Dermis microvascular lymphatic vessel endothelial cell (primary cell): Measurements from ENCODE around the gene ABCD3. TPM values are rescaled to one million over a fixed set of nuclear protein-coding genes. Genes with fewer than 3 reads are reported as not detected.
A peak's percentile ranks its signal among the peaks of the same experiment; 100 is the strongest.
"Not testable (repeated sequence)": the region's sequence is repeated elsewhere in the genome, so short reads cannot be mapped to it uniquely, and the experiment has no call there.

Experiments used
- DNase-seq, 2 donors: peaks; one replicate each; pipeline versions ENCODE4 v3.0.0 to v3.0.0-alpha.2; 2010; ENCODE audit warnings: low read depth in 2 of 2
- total RNA-seq: library from RNA; depleted of rRNA; stranded (reverse); fragments of >200 nt; gene quantifications from 2 replicates; pipeline ENCODE4 v1.2.1, GENCODE V29; 2014

The ABCD3 gene
- total RNA-seq, 1 donor from 2014 or later, result 32.2 TPM

DNA sequence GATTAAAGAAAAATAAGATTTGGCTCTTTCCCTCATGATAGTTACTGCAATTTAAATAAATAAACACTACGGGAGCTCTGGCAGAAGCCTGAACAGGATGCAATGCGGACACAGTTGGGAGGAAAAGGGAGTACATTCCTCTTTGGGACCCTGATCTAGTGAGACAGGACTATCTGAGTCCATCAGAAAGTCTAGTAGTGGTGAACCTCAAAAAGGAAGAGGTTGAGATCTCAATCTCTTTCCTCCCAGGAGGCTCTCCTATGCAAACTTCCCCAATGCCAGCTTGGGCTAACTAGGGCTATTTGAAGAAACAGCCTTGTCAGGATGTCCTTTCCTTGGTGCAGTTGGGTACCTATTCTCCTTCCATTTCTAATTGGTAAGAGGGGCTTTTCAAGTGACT, 4.9 kb upstream of the ABCD3 start:
- DNase-seq, result no peak

DNA sequence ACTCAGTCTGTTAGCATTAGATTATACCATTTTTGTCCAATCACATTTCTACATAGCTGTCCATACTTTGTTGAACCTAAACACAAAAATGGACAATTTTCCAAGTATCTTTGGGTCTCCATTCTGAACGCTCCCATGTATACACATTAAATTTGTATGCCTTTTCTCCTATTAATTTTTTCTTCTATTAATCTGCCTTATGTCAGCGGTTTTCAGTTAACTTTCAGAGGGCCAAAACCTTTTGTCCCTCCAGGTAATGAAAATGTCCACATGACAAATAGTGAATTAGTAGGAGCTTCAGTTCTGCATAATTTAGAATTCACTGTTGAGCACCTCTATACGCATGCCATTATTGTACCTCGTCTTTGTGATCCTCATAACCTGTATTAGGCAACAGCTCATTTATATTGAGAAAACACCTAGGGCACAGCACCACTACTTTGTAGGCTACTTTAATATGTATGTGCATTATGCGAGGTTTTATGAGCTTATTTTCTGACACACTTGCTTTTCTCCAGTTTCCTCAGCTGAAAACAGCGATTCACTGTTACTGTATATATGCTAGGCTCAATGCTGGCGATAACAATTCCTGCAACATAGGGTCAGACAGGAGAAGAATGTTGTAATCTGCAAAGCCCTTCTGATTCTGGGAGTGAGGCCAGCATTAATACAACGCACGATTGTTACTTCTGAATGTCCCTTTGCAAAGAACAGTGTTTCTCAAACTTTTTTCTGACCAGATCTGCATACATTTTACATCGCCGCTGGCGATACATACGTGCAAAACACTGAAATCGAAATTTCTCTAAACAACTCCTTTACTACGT, 1.1 kb upstream of the ABCD3 start:
- peak; percentile 36 to 69 for DNase-seq

DNA sequence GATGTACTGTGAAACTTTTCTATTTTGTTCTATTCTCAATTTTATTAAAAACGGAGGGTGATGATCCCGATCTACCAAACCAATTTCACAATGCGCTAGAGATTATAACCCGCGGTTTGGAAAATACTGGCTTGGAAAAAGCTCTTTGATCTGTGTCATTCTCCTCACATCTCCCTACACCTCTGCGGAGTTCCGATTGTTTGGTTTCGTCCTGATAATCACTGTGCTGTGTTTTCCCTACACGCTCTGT, 536 bp upstream of the ABCD3 start:
- no peak for DNase-seq

DNA sequence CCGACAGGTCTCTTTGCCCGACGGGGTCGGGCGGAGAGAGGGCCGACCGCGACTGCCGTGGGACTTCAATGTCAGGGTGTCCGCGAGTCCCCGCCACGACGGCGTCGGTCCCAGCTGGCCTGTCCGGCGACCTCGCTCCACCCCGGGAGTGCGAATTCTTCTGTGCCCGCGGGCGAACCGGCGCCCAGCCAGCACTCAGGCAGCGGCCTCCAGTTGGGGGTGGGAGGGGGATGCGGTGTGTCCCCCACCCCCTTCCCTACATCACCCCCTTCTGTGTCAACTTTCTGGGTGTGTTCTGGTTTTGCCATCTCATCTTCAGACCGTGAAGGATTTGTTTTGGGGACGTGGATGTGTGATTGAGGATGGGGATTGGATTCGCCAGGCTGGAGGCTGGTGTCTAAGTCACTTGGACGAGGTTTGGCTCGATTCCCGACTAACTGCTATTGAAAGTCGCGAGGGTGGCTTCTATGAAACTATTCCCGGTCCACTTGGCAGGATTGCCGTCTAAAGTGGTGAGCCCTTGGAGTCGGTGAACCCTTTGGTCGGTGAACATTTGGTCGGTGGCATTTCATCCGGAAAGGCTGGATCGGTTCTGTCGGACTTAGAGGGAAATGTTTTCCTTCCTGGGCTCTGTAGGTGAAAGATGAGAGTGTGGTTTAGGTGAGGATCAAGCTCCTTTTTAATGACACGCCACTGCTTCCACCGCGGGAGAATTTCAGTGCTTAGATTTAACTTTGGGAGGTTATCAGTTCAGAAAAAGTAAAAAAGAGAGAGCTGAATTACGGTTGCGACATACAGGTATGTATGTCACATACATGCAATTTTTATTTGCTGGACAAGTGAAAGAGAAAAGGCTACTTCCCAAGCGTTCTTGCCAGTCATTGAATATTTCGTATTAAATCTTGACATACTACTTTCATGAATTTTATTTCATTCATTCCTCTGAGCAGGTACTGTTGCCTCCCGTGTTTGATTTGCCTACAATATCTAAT, 771 bp downstream of the ABCD3 start:
- DNase-seq, result peak; percentile 16 to 53

DNA sequence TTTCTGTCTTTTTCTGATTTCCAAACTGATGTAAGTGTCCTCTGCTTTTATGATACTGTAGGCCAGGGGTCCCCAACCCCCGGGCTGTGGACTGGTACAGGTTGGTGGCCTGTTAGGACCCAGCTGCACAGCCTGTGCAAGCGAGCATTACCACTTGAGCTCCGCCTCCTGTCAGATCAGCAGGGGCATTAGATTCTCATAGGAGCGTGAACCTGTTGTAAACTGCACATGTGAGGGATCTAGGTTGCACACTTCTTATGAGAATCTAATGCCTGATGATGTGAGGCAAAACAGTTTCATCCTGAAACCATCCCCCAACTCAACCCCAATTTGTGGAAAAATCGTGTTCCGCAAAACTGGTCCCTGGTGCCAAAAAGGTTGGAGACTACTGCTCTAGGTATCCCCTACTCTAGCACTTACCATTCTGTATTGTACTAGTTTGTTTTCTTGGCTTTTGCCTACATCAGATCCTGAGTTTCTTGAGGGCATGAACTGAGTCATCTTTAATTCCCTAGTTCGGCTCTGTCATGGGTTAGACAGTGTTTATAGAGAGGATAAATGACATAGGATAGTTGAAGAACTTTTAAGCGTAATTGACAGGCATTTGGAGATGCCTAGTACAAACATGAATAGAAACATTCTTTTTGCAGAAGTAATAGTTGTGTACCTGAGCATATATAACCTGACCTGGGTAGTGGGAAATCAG, 4.1 kb downstream of the ABCD3 start:
- no peak for DNase-seq

DNA sequence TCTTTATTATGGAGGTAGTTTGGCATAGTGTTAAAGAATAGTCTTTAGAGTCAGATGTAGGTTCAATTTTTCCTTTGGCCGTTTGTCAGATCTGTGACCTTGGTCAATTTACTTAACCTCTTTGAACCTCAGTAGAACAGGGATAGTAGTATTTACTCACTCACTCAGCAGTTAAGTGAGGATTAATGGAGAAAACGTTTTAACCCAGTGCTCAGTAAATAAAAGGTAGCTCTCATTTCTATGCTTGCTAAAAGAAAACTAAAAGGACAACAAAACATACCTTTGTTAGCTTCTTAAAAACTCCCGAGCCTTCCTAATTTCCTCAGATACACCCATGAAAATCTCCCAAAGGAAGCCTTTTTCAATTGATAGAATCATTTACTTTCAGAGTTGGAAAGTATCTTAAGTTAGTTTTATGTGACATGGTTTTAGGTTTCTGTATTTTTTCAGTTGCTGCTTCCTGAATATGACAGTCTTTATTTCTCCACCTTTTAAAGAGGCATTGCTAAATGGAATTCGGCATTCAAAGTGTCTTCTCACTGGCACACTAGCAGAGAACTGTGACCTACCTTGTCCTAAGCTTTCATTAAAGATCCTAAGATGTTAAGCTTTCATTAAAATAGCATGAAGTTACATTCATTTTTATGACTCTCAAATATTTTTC, 7.8 kb downstream of the ABCD3 start:
- no peak for DNase-seq

DNA sequence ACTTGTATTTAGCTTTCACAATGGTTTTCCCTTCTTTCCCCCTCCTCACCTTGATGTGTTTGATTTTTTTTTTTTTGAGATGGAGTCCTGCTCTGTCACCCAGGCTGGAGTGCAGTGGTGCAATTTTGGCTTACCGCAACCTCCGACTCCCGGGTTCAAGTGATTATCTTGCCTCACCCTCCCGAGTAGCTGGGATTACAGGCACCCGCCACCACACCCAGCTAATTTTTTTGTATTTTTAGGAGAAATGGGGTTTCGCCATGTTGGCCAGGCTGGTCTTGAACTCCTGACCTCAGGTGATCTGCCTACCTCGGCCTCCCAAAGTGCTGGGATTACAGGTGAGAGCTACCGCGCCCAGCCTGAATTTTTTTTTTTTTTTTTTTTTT, 8.3 kb downstream of the ABCD3 start:
- not testable (repeated sequence) for DNase-seq

DNA sequence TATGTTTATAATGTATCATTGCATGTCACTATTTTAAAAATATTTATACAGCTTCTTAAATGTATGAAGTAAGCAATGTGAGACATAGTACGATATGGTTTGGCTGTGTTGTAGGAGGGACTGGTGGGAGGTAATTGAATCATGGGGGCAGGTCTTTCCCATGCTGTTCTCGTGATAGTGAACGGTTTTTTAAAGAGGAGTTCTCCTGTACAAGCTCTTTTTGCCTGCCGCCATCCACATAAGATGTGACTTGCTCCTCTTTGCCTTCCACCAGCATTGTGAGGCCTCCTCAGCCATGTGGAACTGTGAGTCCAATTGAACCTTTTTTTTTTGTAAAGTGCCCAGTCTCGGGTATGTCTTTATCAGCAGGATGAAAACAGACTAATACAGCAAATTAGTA, 10.3 kb downstream of the ABCD3 start:
- no peak for DNase-seq

DNA sequence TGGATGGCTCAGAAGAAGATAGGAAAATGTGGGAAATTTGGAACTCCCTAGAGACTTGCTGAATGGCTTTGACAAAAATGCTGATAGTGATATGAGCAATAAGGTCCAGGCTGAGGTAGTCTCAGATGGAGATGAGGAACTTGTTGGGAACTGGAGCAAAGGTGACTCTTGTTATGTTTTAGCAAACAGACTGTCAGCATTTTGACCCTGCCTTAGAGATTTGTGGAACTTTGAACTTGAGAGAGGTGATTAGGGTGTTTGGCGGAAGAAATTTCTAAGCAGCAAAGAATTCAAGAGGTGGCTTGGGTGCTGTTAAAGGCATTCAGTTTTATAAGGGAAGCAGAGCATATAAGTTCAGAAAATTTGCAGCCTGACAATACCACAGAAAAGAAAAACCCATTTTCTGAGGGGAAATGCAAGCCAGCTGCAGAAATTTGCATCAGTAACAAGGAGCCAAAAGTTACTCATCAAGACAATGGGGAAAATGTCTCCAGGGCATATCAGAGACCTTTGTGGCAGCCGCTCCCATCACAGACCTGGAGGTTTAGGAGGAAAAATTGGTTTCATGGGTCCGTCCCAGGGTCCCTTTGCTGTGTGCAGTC, 10.8 kb downstream of the ABCD3 start:
- DNase-seq, result not testable (repeated sequence)

DNA sequence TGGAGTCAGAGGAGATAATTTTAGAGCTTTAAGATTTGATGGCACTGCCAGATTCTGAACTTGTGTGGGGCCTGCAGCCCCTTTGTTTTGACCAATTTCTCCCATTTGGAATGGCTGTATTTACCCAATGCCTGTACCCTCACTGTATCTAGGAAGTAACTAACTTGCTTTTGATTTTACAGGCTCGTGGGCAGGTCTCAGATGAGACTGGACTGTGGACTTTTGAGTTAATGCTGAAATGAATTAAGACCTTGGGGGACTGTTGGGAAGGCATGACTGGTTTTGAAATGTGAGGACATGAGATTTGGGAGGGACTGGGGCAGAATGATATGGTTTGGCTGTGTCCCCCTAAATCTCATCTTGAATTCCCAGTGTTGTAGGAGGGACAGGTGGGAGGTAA, 11.9 kb downstream of the ABCD3 start:
- not testable (repeated sequence) for DNase-seq

DNA sequence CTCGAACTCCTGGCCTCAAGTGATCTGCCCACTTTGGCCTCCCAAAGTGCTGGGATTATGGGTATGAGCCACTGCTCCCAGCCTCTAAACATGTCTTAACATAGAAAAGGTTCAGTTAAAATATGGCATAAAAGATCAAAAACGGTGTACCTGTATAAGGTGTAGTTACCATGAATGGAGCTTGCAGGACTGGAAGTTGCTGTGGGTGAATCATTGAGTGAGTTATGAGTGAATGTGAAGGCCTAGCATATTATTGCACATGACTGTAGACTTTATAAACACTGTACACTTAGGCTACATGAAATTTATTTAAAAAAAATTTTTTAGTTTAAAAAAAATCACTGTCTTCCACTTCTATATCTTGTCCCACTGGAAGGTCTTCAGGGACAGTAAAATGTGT, 15.7 kb downstream of the ABCD3 start:
- DNase-seq, result no peak

DNA sequence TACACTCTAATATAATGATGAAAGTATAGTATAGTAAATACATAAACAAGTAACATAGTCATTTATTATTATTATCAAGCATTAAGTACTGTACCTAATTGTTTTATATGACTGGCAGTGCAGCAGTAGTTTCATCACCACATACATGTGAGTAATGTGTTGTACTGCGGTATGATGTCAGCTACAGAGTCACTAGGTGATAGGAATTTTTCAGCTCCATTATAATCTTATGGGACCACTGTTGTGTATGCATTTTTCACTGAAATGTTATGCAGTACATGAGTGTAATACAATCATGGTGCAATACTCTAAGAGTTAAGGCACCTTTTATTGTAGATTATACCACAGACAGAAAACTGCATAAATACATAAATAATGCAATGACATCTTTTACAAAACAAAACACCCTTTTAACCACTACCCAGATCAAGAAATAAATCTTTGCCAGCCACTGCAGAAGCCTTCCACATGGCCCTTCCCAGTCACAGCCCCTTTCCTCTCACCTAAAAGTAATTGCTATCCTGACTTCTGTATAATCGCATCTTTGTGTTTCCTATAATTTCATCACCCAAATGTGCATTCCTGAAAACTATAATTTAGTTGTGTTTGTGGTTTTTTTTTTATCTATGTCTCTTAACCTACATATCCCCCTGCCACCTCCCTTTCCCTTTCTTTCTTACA, 16.3 kb downstream of the ABCD3 start:
- DNase-seq, result no peak

DNA sequence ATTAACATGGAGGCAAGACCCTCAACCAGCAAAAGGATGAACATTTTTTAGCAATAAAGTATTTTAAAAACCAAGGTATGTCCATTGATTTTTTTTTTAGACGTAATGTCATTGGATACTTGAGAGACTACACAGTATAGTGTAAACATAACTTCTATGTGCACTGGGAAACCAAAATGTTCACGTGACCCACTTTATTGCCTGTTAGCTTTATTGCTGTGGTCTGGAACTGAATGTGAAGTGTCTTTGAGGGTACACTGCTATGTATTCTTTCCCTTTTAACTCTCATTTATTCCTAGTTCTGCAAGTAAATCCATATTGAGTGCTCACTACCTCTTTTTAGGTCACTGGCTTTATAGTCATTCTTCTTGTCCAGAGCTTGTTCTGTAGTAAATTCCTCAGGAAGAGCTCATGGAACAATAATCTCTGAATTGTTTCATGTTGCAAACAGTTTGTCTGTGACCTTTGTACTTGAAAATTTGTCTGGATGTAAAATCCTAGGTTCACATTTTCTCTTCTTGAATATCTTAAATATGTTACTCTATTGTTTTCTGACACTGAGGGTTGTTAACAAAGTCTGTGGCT, 20.6 kb downstream of the ABCD3 start:
- peak in 1 of 2 donors; percentile 6 for DNase-seq

DNA sequence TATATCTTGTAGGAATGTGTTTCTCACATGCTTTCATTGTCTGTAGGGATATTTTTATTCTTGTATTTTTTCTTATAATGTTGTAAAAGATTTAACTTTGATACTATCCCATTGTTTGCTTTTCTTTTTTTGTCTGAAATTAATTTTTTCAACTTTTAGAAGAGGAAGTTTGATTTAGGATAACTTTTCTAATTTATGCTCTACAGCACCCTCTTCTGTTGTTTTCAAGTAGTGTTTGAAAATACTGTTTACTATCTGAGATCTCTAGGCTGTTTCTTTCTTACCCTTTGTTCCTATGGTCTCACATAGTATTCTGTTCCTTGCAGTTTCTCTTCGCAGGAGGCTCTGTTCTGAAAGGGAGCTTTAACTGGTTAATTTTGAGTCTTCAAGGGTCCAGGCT, 21.9 kb downstream of the ABCD3 start:
- no peak for DNase-seq

DNA sequence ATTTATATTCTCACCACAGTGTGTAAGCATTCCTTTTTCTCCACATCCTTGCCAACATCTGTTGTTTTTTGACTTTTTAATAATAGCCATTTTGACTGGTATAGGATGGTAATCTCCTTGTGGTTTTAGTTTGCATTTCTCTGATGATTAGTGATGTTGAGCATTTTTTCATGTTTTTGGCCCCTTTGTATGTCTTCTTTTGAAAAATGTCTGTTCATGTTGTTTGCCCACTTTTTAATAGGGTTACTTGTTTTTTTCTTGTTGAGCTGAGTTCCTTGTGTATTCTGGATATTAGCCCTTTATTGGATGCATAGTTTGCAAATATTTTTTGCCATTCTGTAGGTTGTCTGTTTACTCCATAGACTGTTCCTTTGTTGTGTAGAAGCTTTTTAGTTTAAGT, 24.9 kb downstream of the ABCD3 start:
- DNase-seq, result not testable (repeated sequence)

DNA sequence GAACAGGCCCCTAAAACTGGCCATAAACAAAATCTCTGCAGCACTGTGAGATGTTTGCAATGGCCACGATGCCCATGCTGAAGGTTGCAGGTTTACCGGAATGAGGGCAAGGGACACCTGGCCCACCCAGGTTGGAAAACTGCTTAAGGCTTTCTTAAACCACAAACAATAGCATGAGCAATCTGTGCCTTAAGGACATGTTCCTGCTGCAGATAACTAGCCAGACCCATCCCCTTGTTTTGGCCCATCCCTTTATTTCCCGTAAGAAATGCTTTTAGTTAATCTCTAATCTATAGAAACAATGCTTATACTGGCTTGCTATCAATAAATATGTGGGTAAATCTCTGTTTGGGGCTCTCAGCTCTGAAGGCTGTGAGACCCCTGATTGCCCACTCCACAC, 26.6 kb downstream of the ABCD3 start:
- DNase-seq, result not testable (repeated sequence)

DNA sequence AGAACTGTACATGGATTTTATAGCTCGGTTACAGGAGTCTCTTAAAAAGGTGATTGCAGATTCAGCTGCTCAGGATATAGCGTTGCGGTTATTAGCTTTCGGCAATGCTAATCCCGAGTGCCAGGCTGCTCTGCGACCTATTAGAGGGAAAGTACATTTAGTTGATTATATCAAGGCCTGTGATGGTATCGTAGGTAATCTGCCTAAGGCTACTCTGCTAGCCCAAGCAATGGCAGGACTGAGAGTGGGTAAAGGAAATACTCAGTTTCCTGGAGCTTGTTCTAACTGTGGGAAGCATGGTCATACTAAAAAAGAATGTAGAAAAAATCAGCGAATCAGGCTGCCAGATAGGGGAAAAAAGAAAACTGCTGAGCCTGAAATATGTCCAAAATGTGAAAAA, 27.5 kb downstream of the ABCD3 start:
- DNase-seq, result not testable (repeated sequence)

DNA sequence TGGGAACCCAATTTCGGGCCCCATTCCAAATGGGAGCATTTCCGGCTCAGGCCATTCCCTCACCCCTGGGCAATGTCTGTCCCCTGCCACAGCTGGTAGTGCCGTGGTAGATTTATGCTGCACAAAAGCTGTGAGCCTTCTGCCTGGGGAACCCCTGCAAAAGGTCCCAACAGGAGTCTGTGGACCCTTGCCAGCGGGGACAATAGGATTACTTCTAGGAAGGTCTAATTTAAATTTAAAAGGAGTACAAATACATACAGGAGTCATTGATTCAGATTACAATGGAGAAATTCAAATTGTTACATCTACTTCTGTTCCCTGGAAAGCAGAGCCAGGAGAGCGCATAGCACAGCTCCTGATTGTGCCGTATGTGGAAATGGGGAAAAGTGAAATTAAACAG, 28.0 kb downstream of the ABCD3 start:
- not testable (repeated sequence) for DNase-seq

DNA sequence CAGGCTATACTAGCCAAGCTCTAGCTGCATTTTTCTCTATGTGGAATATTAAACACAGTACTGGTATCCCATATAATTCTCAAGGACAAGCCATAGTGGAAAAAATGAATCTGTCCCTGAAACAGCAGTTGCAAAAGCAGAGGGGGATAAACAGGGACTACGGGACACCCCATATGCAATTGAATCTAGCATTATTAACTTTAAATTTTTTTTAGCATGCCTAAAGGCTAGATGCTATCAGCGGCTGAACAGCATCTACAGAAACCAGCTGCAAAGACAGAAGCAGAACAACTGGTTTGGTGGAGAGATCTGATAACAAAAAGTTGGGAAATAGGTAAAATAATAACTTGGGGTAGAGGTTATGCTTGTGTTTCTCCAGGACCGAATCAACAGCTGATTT, 30.6 kb downstream of the ABCD3 start:
- DNase-seq, result not testable (repeated sequence)

DNA sequence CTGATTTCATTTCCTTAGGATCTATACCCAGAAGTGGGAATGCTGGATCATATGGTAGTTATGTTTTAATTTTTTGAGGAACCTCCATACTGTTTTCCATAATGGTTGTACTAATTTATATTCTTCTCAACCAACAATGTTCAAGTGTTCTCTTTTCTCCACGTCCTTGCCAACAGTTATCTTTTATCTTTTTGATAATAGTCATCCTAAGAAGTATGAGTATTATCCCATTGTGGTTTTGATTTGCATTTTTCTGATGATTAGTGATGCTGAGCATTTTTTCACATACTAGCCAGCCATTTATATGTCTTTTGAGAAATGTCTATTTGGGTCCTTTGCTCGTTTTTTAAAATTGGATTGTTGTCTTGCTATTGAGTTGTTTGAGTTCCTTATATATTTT, 38.5 kb downstream of the ABCD3 start:
- no peak for DNase-seq
